HepG2 (cell line): Measurements from ENCODE around the gene HYAL2. TPM values are rescaled to one million over a fixed set of nuclear protein-coding genes. Genes with fewer than 3 reads are reported as not detected.

Experiments used
- AKAP8 ChIP-seq: sonication (generic); formaldehyde crosslinking; IDR thresholded peaks from 2 replicates; pipeline ENCODE4 v1.5.1; 2020; ENCODE audit warnings: mild to moderate bottlenecking, missing genetic modification reagents
- DMAP1 ChIP-seq: IDR thresholded peaks from 2 replicates; pipeline ENCODE4 v1.6.1; 2016
- JDP2 ChIP-seq: sonication (generic); formaldehyde crosslinking; IDR thresholded peaks from 2 replicates; pipeline ENCODE4 v1.8.1; 2022; ENCODE audit warnings: missing genetic modification reagents, borderline replicate concordance
- MED8 ChIP-seq: sonication (generic); formaldehyde crosslinking; IDR thresholded peaks from 2 replicates; pipeline ENCODE4 v1.8.1; 2023; ENCODE audit warnings: mild to moderate bottlenecking, missing genetic modification reagents; ENCODE audit not compliant: insufficient replicate concordance
- MIER3 ChIP-seq: IDR thresholded peaks from 2 replicates; pipeline ENCODE4 v1.6.1; 2016; ENCODE audit warnings: missing compliant biosample characterization, borderline replicate concordance
- MXI1 ChIP-seq: IDR thresholded peaks from 3 replicates; pipeline ENCODE4 v1.6.1; 2012; ENCODE audit warnings: low read depth, low read length, inconsistent platforms, borderline replicate concordance
- NBN ChIP-seq: fragments of 450-650 bp; conservative IDR thresholded peaks from 2 replicates; pipeline ENCODE4 v1.6.1; 2017
- NCOA1 ChIP-seq: sonication (generic); formaldehyde crosslinking; IDR thresholded peaks from 2 replicates; pipeline ENCODE4 v1.9.0; 2021; ENCODE audit warnings: missing genetic modification reagents
- NFATC3 ChIP-seq: sonication (generic); formaldehyde crosslinking; IDR thresholded peaks from 2 replicates; pipeline ENCODE4 v1.5.1; 2020; ENCODE audit warnings: mild to moderate bottlenecking, missing genetic modification reagents
- PRMT3 ChIP-seq: sonication (generic); formaldehyde crosslinking; IDR thresholded peaks from 2 replicates; pipeline ENCODE4 v1.8.1; 2022; ENCODE audit warnings: low read depth, mild to moderate bottlenecking, moderate library complexity, missing genetic modification reagents, borderline replicate concordance
- SKI ChIP-seq: fragments of 450-650 bp; IDR thresholded peaks from one replicate; pipeline ENCODE4 v1.6.1; 2018; ENCODE audit warnings: mild to moderate bottlenecking; ENCODE audit not compliant: partially characterized antibody
- ZC3H13 ChIP-seq: sonication (generic); formaldehyde crosslinking; IDR thresholded peaks from 2 replicates; pipeline ENCODE4 v1.8.1; 2023; ENCODE audit warnings: mild to moderate bottlenecking, missing genetic modification reagents, moderate library complexity
- ZFYVE20 ChIP-seq: sonication (generic); formaldehyde crosslinking; IDR thresholded peaks from 2 replicates; pipeline ENCODE4 v1.8.0; 2023; ENCODE audit warnings: low read depth, mild to moderate bottlenecking, moderate library complexity, missing genetic modification reagents, borderline replicate concordance
- ZNF136 ChIP-seq: sonication (generic); formaldehyde crosslinking; IDR thresholded peaks from 2 replicates; pipeline ENCODE4 v1.8.1; 2022; ENCODE audit warnings: low read depth, mild to moderate bottlenecking, moderate library complexity, missing genetic modification reagents
- ZNF260 ChIP-seq: sonication (generic); formaldehyde crosslinking; IDR thresholded peaks from 2 replicates; pipeline ENCODE4 v1.4.0; 2020; ENCODE audit warnings: missing genetic modification reagents, low read depth, mild to moderate bottlenecking, borderline replicate concordance
- ZNF30 ChIP-seq: sonication (generic); formaldehyde crosslinking; IDR thresholded peaks from 2 replicates; pipeline ENCODE4 v1.5.0; 2020; ENCODE audit warnings: mild to moderate bottlenecking, missing genetic modification reagents
- ZNF337 ChIP-seq: sonication (generic); formaldehyde crosslinking; IDR thresholded peaks from 2 replicates; pipeline ENCODE4 v1.5.1; 2020; ENCODE audit warnings: missing genetic modification reagents, low read depth, mild to moderate bottlenecking, borderline replicate concordance
- ZNF441 ChIP-seq: sonication (generic); formaldehyde crosslinking; IDR thresholded peaks from 2 replicates; pipeline ENCODE4 v1.7.0; 2021; ENCODE audit warnings: missing genetic modification reagents, borderline replicate concordance
- ZNF496 ChIP-seq: sonication (generic); formaldehyde crosslinking; IDR thresholded peaks from 2 replicates; pipeline ENCODE4 v1.8.1; 2023; ENCODE audit warnings: mild to moderate bottlenecking, moderate library complexity, missing genetic modification reagents; ENCODE audit not compliant: insufficient replicate concordance
- ZNF512B ChIP-seq: sonication (generic); formaldehyde crosslinking; IDR thresholded peaks from 2 replicates; pipeline ENCODE4 v1.5.1; 2020; ENCODE audit warnings: missing genetic modification reagents, mild to moderate bottlenecking, borderline replicate concordance
- ZNF550 ChIP-seq: sonication (generic); formaldehyde crosslinking; IDR thresholded peaks from 2 replicates; pipeline ENCODE4 v1.4.0; 2020; ENCODE audit warnings: mild to moderate bottlenecking, missing genetic modification reagents, borderline replicate concordance
- ZNF557 ChIP-seq: sonication (generic); formaldehyde crosslinking; IDR thresholded peaks from 2 replicates; pipeline ENCODE4 v1.4.0; 2020; ENCODE audit warnings: missing genetic modification reagents
- ZNF713 ChIP-seq: sonication (generic); formaldehyde crosslinking; IDR thresholded peaks from 2 replicates; pipeline ENCODE4 v1.4.0; 2020; ENCODE audit warnings: mild to moderate bottlenecking, missing genetic modification reagents
- polyA plus RNA-seq, 8 experiments: library from polyadenylated mRNA; depleted of rRNA in 3 of 8; stranded (reverse) in 7 of 8; unstranded in 1 of 8; fragments of >200 nt; fragmentation: Illumina TruSeq in 4 of 8; extraction: Trizol in 4 of 8; gene quantifications; 2 replicates each; pipeline versions ENCODE4 v1.2.1 to v1.2.3, GENCODE V29; 2011 to 2016; ENCODE audit warnings: low read depth in 4 of 8, missing spikeins in 1 of 8, mixed read lengths in 1 of 8; ENCODE audit not compliant: insufficient read depth in 1 of 8
- total RNA-seq, 5 experiments: library from RNA; depleted of rRNA; stranded (reverse); fragments of >200 nt; fragmentation: Illumina TruSeq; extraction: Trizol; gene quantifications; 2 replicates each; pipeline ENCODE4 v1.2.3, GENCODE V29; 2016; ENCODE audit warnings: low read depth in 1 of 5
- TF ChIP-seq, protein P1 (sequence below): sonication (generic); IDR thresholded peaks from 2 replicates; pipeline ENCODE4 v1.6.1; 2016; ENCODE audit warnings: low read depth, borderline replicate concordance
- TF ChIP-seq, protein P2 (sequence below): sonication (generic); formaldehyde crosslinking; conservative IDR thresholded peaks from 2 replicates; pipeline ENCODE4 v1.8.0; 2022; ENCODE audit warnings: mild to moderate bottlenecking, moderate library complexity, missing genetic modification reagents
- TF ChIP-seq, protein P3 (sequence below): sonication (generic); formaldehyde crosslinking; IDR thresholded peaks from 2 replicates; pipeline ENCODE4 v1.4.0; 2020; ENCODE audit warnings: missing genetic modification reagents

HYAL2 gene
- total and polyA plus RNA-seq, 2 of the 13 experiments (the other 11 are each of a cell fraction or from before 2014, with no cell fraction given): 76.2 to 102 TPM

GRCh38 chr3:50271314-50271936 lies 51.1 kb downstream of the HYAL2 start (continued):
- TF ChIP-seq NFATC3 (CRISPR knock-in tag) (no peak), DMAP1 (CRISPR knock-in tag) (peak; percentile 60), ZNF496 (CRISPR knock-in tag) (no peak), SKI (peak; percentile 83), ZNF30 (CRISPR knock-in tag) (no peak), NCOA1 (CRISPR knock-in tag) (no peak), ZFYVE20 (CRISPR knock-in tag) (no peak), MED8 (no peak), PRMT3 (CRISPR knock-in tag) (no peak), ZNF260 (CRISPR knock-in tag) (no peak), ZNF550 (CRISPR knock-in tag) (0 out of 2 replicates have a peak, but pooled peaks have one; percentile 52), ZNF337 (CRISPR knock-in tag) (no peak), NBN (no peak), ZC3H13 (CRISPR knock-in tag) (no peak), MIER3 (no peak; the same call in 1 of the 2 replicates), ZNF136 (CRISPR knock-in tag) (no peak), JDP2 (CRISPR knock-in tag) (no peak), ZNF713 (CRISPR knock-in tag) (no peak), ZNF557 (CRISPR knock-in tag) (no peak), ZNF441 (CRISPR knock-in tag) (no peak), ZNF512B (no peak), MXI1 (no peak), AKAP8 (no peak)
- TF ChIP-seq, protein P1, sequence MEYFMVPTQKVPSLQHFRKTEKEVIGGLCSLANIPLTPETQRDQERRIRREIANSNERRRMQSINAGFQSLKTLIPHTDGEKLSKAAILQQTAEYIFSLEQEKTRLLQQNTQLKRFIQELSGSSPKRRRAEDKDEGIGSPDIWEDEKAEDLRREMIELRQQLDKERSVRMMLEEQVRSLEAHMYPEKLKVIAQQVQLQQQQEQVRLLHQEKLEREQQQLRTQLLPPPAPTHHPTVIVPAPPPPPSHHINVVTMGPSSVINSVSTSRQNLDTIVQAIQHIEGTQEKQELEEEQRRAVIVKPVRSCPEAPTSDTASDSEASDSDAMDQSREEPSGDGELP: no peak
- TF ChIP-seq, protein P2, sequence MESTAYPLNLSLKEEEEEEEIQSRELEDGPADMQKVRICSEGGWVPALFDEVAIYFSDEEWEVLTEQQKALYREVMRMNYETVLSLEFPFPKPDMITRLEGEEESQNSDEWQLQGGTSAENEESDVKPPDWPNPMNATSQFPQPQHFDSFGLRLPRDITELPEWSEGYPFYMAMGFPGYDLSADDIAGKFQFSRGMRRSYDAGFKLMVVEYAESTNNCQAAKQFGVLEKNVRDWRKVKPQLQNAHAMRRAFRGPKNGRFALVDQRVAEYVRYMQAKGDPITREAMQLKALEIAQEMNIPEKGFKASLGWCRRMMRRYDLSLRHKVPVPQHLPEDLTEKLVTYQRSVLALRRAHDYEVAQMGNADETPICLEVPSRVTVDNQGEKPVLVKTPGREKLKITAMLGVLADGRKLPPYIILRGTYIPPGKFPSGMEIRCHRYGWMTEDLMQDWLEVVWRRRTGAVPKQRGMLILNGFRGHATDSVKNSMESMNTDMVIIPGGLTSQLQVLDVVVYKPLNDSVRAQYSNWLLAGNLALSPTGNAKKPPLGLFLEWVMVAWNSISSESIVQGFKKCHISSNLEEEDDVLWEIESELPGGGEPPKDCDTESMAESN (CRISPR knock-in tag): peak; percentile 56; the same call in 1 of the 2 replicates
- TF ChIP-seq, protein P3, sequence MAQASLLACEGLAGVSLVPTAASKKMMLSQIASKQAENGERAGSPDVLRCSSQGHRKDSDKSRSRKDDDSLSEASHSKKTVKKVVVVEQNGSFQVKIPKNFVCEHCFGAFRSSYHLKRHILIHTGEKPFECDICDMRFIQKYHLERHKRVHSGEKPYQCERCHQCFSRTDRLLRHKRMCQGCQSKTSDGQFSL (CRISPR knock-in tag): no peak
